Ectodermal cell (in vitro differentiated cells): ENCODE results near the gene ZNF408.
"Not testable (repeated sequence)": the region's sequence is repeated elsewhere in the genome, so short reads cannot be mapped to it uniquely, and the experiment has no call there.

Experiments used
- H3K27ac ChIP-seq: 2 replicates; pipeline ENCODE4 v1.7.0; 2013; ENCODE audit warnings: mild to moderate bottlenecking, low read depth, low read length; ENCODE audit not compliant: insufficient read depth, poor library complexity, severe bottlenecking
- H3K27me3 ChIP-seq: 2 replicates; pipeline ENCODE4 v1.7.0; 2013; ENCODE audit warnings: mild to moderate bottlenecking, low read length; ENCODE audit not compliant: insufficient read depth, control insufficient read depth, poor library complexity, severe bottlenecking
- H3K36me3 ChIP-seq: one replicate; pipeline ENCODE4 v1.7.0; 2013; ENCODE audit warnings: low read length; ENCODE audit not compliant: control insufficient read depth, insufficient read depth
- H3K4me1 ChIP-seq: one replicate; pipeline ENCODE4 v1.7.0; 2013; ENCODE audit warnings: low read length; ENCODE audit not compliant: control insufficient read depth, insufficient read depth
- H3K4me3 ChIP-seq: 2 replicates; pipeline ENCODE4 v1.7.0; 2013; ENCODE audit warnings: low read depth, low read length, control low read depth; ENCODE audit not compliant: insufficient read depth
- H3K9me3 ChIP-seq: 2 replicates; pipeline ENCODE4 v1.7.0; 2013; ENCODE audit warnings: mild to moderate bottlenecking, low read length, moderate library complexity; ENCODE audit not compliant: control insufficient read depth
- WGBS, 2 experiments: methylation state at CpG; one replicate each; pipeline ENCODE4 v1.1.7; 2013; ENCODE audit warnings: missing lambda C conversion rate in 2 of 2; 5-methylcytosine and 5-hydroxymethylcytosine counted together

The ZNF408 gene

GRCh38 chr11:46712874-46713576 lies 12.2 kb downstream of the ZNF408 start:
- H3K36me3 ChIP-seq: no peaks in the 10 kb centered on the region
- no peaks in the 10 kb centered on the region for H3K27me3 ChIP-seq
- no peaks in the 10 kb centered on the region for H3K9me3 ChIP-seq
- 91 to 94% methylated on average over 7 of the region's 7 CpGs for WGBS, 2 experiments
- H3K4me1 ChIP-seq: no peaks in the 10 kb centered on the region
- no peak overlapping the region for H3K27ac ChIP-seq
- no peak overlapping the region for H3K4me3 ChIP-seq

GRCh38 chr11:46717825-46718154 lies 17.0 kb downstream of the ZNF408 start:
- not testable (repeated sequence) for H3K27ac ChIP-seq, H3K27me3 ChIP-seq, H3K4me3 ChIP-seq, H3K4me1 ChIP-seq, H3K36me3 ChIP-seq, H3K9me3 ChIP-seq
- WGBS, 2 experiments: 100% methylated on average over 2 of the region's 2 CpGs

GRCh38 chr11:46718155-46719019 lies 17.6 kb downstream of the ZNF408 start:
- Histone ChIP-seq H3K27me3 (no peaks in the 10 kb centered on the region), H3K36me3 (no peaks in the 10 kb centered on the region), H3K9me3 (no peaks in the 10 kb centered on the region), H3K4me3 (no peak overlapping the region), H3K4me1 (no peaks in the 10 kb centered on the region), H3K27ac (no peak overlapping the region)
- 89 to 92% methylated on average over 10 to 11 of the region's 11 CpGs for WGBS, 2 experiments

- no peaks in the 10 kb centered on the region for H3K36me3 ChIP-seq
- no peaks in the 10 kb centered on the region for H3K9me3 ChIP-seq
- 87 to 89% methylated on average over 7 of the region's 7 CpGs for WGBS, 2 experiments
- peak within 1 kb of the TSS; percentile 26 for H3K27ac ChIP-seq
- no peaks in the 10 kb centered on the region for H3K4me1 ChIP-seq
- H3K4me3 ChIP-seq: no peak within 1 kb of the TSS
- no peaks in the 10 kb centered on the region for H3K27me3 ChIP-seq
Observed at GRCh38 chr11:46719048-46719542, 18.3 kb downstream of the ZNF408 start, which contains the start of gene F2. TSS of gene F2 (plus strand) at chr11:46719213. CDS start at chr11:46719236, 23 bp downstream.

GRCh38 chr11:46719543-46720218 lies 18.9 kb downstream of the ZNF408 start:
- Histone ChIP-seq H3K4me3 (no peak overlapping the region), H3K27me3 (no peaks in the 10 kb centered on the region), H3K36me3 (no peaks in the 10 kb centered on the region), H3K27ac (peak overlapping the region; percentile 26), H3K9me3 (no peaks in the 10 kb centered on the region), H3K4me1 (no peaks in the 10 kb centered on the region)
- WGBS, 2 experiments: 92 to 93% methylated on average over 25 of the region's 25 CpGs

- no peaks in the 10 kb centered on the region for H3K4me1 ChIP-seq
- no peaks in the 10 kb centered on the region for H3K36me3 ChIP-seq
Observed at GRCh38 chr11:46721286-46721685, 20.5 kb downstream of the ZNF408 start.

GRCh38 chr11:46722566-46723358 lies 21.9 kb downstream of the ZNF408 start:
- H3K27me3 ChIP-seq: no peaks in the 10 kb centered on the region
- H3K36me3 ChIP-seq: no peaks in the 10 kb centered on the region
- no peaks in the 10 kb centered on the region for H3K9me3 ChIP-seq
- H3K4me1 ChIP-seq: no peaks in the 10 kb centered on the region
- 93 to 97% methylated on average over 11 of the region's 11 CpGs for WGBS, 2 experiments
- H3K27ac ChIP-seq: no peak overlapping the region
- H3K4me3 ChIP-seq: no peak overlapping the region

More at GRCh38 chr11:46721286-46721685, 20.5 kb downstream of the ZNF408 start:
- Histone ChIP-seq H3K9me3 (no peaks in the 10 kb centered on the region), H3K27me3 (no peaks in the 10 kb centered on the region), H3K27ac (no peak overlapping the region), H3K4me3 (no peak overlapping the region)
- 89 to 90% methylated on average over 6 of the region's 6 CpGs for WGBS, 2 experiments

- no peaks in the 10 kb centered on the region for H3K9me3 ChIP-seq
- H3K4me1 ChIP-seq: no peaks in the 10 kb centered on the region
- no peak overlapping the region for H3K27ac ChIP-seq
- H3K4me3 ChIP-seq: no peak overlapping the region
- 84 to 85% methylated on average over 8 of the region's 8 CpGs for WGBS, 2 experiments
- no peaks in the 10 kb centered on the region for H3K36me3 ChIP-seq
- H3K27me3 ChIP-seq: no peaks in the 10 kb centered on the region
Observed at GRCh38 chr11:46723359-46723680, 22.5 kb downstream of the ZNF408 start.

GRCh38 chr11:46724088-46724487 lies 23.3 kb downstream of the ZNF408 start:
- Histone ChIP-seq H3K27ac (no peak overlapping the region), H3K36me3 (no peaks in the 10 kb centered on the region), H3K4me3 (no peak overlapping the region), H3K9me3 (no peaks in the 10 kb centered on the region), H3K27me3 (no peaks in the 10 kb centered on the region), H3K4me1 (no peaks in the 10 kb centered on the region)
- WGBS, 2 experiments: 70 to 73% methylated on average over 8 of the region's 8 CpGs
